LNCAP (cell line): ENCODE data around the gene GALNT15.

Experiments used
- CTCF ChIP-seq: fragments of 450-650 bp; IDR thresholded peaks from 2 replicates; pipeline ENCODE4 v1.5.1; 2017; ENCODE audit warnings: mild to moderate bottlenecking

Gene GALNT15

DNA sequence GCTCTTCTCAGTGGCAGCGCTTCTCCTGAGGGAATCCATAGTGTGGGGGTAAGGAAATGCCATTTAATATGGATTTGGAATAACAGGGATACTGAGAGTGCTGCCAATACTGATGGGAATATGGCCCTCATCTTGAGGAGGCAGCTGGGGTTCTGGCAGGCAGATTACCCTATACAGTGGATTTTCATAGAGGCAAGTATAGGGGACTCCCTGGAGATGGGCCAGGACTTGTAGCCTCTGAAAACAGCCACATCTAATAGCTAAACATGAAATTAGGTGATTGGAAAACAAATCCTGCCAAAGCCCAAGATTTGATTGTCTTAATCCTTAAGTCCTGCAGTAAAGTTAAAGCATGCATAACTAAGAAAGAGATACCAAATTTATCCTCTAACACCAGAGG lies 59.3 kb downstream of the GALNT15 start:
- no peak for TF ChIP-seq CTCF

GRCh38 chr3:16234281-16234680 lies 59.8 kb downstream of the GALNT15 start:
- TF ChIP-seq CTCF, result no peak

DNA sequence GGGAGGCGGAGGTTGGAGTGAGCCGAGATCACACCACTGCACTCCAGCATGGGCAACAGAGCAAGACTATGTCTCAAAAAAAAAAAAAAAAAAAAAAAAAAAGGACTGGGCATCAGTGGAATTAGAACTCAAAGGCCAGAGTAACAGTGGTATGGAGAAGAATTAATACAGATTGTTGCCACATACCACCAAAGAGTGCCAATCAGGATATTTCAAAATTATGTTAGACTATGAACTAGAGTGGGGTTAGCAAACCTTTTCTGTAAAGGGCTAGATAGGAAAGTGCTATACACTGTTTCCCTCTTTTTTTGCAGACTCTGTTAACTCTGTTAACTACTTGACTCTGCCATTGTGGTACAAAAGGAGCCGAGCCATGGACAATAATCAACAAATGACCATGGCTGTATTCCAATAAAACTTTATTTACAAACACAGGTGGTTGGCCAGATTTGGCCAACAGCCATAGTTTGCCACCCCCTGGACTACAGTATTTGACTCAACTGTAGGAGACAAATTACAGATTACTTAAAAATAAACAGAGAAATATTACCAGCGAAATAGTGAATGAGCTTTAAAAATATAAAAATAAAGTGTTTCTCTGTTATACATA lies 61.7 kb downstream of the GALNT15 start:
- no peak for TF ChIP-seq CTCF

- TF ChIP-seq CTCF, result no peak
Observed at GRCh38 chr3:16236856-16237393, 62.4 kb downstream of the GALNT15 start.

DNA sequence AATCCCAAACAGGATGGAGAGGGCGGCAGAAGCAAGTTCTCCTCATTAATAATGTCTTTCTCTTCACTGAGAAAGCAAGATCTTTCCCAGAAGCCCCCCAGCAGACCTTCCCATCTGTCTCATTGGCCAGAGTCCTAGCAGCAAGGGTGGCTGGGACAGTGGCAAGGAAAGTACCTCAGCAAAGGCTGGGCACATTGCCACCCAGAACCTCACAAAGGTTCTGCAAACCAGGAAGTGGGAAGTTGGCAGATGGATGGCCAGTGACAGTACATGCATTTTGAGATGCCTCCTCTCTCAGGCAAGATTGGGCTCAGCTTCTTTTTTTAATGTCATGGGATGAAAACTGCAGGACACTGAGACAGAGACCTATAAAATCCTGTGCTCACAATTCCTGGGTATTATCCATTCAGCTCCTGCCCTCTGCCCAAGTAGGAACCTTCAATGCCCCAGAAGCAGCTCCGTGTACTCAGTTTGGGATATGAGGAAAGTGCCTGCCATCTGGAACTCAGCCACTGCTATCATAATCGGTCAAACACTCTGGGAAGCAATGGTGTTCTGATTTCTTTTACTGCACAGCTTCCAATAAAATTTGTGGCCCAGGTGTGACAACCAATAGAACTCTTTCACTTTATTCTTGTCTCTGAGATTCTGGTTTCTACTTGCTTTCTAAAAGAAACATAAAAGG lies 64.7 kb downstream of the GALNT15 start:
- TF ChIP-seq CTCF, result no peak

GRCh38 chr3:16239780-16240179 lies 65.3 kb downstream of the GALNT15 start:
- no peak for TF ChIP-seq CTCF

- no peak for TF ChIP-seq CTCF
Observed at GRCh38 chr3:16240229-16241023, 65.9 kb downstream of the GALNT15 start.
